GM19372 (cell line): Measurements from ENCODE around the gene CPEB3.

Experiments used
- ATAC-seq: cut with Tn5 transposase; IDR thresholded peaks from one replicate; pipeline ENCODE4 v1.9.1; 2021; ENCODE audit warnings: mild to moderate bottlenecking, low read depth, moderate library complexity; ENCODE audit not compliant: unreplicated experiment

The CPEB3 gene

DNA sequence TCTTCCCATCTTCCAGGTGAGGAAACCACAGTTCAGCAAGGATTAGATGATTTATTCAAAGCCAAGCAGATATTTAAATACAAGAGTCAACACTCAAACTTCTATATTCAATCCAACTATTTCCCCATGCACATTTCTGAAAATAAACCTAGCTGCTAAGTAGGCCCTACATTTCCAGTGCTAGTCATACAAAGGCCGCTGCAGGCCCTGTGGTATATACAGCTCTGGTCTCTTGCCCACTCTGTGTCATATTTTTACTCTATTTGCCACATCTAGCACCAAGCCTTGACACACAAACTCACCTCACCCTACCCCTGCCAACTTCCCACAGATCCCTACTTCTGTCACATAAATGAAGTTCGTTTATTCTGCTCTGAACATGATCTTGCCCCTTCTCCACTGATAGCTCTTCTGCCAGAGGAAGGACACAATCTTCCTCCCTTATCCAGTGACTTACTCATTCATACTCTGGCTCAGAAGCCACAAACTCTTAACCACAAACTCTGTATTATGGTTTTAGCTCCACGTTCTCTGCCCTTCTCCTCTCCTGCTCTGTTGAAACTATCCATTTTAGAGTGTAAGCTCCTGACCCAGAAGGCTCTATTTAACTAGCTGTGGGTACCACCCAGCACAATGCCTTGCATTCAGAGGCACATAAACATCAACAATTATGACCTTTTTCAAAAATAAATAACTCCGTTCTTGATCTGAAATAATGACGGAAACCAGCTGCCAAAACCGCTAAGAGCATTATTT, 180.7 kb downstream of the CPEB3 start:
- ATAC-seq = no peak

DNA sequence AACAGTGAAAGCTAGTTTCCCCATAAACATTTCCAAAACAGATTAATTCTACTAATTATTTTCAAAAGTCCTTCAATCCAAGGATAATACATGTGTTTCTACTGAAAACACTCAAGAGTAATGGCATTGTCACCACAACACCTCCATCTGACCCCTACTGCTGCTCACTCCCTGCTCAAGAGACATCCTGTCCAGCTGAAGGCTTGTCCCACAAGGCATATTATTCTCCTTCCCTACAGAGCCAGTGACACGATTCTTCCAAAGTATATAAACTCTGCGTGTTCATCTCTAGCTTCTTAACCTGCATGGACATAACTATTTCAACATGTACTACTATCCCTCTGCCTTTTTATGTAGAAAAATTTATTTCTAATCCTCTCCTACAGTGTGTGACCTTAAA, 182.1 kb downstream of the CPEB3 start:
- ATAC-seq = no peak

DNA sequence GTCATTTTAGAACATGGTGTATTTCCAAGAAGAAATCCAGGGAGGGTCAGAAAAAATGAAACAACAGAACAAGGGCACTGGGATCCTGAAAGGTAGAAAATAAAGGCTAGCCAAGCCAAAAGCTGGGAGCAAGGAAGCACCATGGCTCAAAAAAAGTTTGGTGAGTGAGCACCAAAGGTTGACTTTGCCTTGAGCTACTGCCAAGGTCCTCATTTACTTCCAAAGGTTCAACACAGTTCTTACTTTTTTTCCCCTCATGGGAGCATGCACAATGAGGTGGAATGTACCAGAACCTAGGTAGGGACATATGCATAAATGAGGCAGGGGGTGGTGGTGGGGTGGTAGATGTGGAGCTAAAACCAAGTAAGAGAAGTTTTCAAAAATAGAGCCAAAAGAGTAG, 182.8 kb downstream of the CPEB3 start:
- ATAC-seq = no peak

DNA sequence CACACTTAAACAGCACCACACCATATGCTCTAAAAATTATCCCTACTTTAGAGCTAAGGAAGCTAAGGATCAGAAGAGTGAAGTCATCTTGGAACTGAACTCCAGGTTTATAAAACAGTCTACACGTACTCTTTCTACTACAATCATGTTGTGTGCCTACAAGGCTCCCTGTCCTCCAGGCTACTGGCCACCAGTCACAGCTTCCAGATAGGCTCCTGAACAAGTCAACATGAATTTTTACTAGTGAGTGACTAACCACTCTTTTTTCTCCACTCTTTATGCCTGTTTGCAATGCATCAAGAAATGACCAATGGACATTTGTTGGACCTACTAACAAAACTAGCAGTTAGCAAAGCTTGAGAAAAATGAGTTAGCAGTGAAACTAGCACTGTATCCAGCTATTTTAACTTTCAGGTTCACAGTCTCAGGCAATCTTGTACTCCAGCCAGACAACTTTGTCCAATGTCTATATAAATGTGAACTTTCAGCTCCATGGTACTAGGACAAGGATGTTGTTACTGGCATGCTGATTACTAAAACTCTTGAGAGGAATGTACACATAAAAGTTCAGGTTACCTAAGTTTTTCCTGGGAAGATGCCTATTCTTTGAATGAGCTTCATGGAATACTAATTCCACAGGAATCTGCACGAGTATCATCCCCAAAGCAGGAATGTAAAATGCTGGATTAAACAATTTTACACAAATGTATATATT, 187.3 kb downstream of the CPEB3 start:
- no peak for ATAC-seq

DNA sequence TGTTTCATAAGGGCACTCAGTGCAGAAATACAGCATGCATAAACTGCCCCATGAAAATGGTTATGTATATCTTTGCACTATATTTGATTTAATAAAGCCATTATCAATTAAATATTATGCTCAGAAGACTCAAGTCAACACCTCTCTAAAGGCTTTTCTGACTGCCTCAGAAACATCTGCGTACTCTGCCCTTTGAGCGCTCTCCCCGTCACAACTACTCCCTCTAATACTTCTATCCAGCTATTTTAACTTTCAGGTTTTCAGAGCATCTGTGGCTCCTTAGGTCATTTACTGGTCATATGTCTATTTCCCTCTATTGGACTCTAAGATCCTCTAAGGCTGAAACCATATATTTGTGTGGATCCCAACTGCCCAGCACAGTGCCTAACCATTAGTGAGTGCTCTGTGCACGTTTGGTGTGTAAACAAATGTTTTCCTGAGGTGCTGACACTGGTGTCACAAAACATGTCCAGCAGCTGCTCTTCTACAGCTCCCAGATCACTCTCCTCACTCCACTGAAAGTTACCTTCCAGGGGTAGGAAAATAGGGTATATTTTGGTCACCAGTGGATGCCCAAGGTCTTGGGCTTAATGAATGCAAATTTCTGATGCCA, 188.2 kb downstream of the CPEB3 start:
- no peak for ATAC-seq

DNA sequence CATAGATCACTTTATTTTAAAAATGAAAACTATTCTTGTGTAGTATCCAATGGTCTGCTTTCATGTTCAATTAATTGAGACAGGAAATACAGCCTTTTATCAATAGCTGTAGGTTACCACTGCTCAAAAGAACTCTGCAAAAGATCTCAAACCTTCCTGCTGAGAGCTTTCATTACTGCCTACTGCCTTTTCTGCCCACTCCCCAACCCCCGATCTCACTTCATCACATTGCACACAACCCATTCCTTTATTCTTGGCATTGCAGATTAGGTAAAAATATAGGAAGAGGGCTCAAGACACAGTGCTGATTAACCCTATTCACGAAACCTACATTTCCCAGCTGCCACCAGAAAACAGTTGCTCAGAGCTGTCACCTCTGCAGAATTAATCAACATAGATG, 195.9 kb downstream of the CPEB3 start:
- ATAC-seq = no peak

DNA sequence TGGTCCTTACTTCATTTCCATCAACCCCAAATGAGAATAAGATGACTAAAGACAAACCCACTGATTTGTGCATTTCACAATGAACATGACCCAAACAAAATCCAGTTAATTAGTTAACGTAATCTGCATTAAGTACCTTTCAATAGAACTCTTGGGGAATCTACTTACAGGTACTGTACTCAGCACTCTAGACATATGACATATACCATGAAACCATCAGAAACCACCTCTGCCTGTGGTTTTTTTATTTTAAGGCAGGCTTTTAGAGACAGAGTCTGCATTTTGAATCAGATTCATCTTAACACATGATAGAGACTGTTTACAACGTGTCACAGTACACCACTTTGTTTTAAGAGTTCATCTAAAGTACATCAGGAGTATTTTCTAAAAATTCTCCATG, 198.9 kb downstream of the CPEB3 start:
- ATAC-seq = no peak

DNA sequence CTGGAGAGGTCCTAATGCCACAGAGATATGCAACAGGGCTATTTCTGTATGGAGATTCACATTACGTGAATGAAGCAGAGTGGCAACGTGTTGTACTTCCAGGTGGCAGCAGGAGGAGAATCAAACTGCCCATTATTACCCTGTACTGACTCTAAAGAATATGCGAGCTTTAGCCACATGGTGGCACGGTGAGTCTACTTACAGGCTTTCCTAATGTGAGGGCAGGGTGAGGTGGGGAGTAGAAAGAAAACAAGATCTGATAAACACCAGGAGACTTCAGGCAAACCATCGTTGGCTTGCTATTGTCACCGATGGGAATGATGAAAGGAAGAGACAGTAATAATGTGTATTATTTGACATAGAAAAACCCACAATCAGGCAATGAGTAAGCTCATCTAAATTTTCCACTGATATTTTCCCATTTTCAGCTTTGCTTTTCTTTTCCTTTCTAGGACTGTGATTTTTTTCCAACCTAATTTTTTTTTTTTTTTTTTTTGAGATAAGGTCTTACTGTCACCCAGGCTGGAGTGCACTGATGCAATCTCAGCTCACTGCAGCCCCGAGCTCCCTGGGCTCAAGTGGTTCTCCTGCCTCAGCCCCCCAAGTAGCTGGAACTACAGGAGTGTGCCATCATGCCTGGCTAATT, 203.0 kb downstream of the CPEB3 start:
- ATAC-seq = peak; percentile 94

DNA sequence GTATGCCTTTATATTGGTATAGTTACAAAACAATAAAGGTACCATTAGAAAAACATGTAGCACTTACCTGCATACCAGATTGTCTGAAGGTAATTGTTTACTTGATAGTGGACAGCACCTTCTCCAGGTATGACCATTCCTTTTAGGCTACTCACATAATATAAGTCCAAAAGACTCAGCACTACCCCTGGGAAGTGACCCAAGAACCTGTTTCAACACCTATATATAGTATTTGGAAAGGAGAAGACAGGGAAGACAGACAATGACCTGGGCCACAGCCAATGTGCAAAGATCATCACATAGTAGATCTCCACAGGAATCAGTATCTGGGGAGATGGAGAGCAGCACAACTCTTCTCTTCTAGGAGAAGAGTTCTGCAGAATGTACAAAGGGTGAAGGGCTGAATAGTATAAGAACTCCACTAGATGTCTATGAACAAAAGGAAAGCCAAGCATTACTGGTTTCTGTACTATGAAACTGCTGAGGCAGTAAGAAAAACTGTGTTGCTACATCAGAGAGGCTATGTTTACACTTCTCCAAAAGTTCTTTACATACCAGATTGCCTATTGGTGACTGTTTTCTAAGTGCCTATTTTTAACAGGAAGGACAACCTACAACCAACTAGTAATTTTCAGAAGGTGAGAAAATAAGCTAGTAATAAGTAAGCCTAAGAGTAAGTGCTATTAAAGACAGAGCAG, 208.1 kb downstream of the CPEB3 start:
- no peak for ATAC-seq

DNA sequence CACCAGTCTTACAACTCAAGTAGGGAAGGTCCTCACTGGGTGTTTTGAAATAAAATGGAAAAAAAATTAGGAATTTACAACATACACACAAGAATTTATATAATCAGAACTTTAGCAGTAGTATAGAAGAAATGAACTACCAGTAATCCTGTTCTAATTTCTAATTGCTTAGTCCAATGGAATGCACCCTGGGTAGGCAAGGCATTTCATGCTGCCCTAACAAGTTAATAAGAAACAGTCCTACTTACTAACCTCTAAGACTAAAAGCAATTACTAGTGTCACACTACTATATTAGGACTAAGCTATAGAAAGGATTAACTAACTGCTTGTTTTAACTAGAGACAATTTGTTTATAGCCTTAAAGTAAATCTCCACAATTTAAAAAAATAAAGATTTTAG, 209.2 kb downstream of the CPEB3 start:
- ATAC-seq = no peak

DNA sequence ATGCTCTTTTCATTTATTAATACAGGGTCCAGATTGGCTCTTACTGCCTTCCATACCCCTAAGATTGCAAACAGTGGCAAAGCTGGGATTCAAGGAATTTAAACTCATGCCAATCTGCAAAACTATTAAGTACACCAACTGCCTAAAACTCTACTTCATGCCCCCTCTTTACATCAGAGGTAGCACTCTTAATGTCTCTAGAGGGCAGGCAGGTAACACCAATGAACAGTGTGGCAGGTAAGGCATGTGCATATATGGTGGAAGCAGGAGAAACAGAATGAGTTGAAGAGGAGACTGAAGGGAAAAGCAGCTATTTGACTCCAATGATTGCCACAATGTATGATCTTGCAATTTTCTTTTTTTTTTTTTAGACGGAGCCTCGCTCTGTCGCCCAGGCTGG, 210.6 kb downstream of the CPEB3 start:
- no peak for ATAC-seq

DNA sequence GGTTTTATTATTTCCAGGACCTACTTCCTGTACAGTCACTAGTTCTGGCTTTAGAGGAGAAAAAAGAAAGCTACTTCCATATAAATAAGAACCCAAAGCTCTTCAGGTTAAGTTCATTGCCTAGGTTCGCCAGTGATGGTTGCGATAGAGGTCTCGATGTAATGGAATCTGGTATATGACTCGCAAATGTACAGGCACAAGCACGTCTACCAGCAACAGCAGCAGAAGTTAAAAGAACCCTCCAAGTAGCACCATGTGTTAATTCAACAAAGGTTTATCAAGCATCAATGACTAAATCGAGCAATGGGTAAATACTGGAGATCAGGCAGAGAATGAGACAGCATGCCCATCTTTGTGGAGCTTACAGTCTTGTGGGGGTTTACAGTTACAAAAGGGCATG, 211.9 kb downstream of the CPEB3 start:
- ATAC-seq = no peak

DNA sequence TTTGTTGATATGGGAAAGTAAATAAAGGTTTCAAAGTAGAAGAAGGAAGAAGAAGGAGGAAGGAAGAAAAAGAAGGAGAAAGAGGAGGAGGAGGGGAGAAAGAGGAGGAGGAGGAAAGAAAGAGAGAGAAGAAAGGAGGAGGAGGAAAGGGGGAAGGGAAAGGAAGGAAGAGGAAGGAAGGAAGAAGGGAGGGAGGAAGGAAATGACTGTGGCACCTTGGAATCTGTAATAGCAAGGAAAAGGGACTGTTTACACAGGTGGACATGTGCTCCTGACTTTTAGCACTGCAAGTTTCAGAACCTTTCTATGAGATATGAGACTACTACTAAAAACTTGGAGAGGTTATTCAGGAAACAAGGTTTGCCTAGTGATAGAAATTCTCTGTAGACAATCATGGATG, 214.2 kb downstream of the CPEB3 start:
- no peak for ATAC-seq

DNA sequence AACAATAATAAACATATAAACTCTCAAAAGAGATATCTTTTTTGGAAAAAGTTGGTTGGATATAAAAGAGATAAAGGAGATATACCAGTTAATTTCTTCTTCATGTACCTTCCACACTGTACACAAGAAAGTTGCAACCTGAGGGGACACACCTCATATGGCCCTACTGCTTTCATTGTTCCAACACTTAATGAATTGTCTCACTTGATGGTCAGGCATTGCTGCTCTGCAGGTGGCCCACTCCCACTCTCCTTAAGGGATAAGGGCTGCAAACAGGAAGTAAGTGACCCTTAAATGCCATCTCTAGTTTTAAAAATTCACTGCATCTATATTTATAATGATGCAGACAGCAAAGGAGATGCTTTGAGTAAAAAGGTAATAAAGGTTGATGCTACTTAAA, 215.0 kb downstream of the CPEB3 start:
- ATAC-seq = no peak

DNA sequence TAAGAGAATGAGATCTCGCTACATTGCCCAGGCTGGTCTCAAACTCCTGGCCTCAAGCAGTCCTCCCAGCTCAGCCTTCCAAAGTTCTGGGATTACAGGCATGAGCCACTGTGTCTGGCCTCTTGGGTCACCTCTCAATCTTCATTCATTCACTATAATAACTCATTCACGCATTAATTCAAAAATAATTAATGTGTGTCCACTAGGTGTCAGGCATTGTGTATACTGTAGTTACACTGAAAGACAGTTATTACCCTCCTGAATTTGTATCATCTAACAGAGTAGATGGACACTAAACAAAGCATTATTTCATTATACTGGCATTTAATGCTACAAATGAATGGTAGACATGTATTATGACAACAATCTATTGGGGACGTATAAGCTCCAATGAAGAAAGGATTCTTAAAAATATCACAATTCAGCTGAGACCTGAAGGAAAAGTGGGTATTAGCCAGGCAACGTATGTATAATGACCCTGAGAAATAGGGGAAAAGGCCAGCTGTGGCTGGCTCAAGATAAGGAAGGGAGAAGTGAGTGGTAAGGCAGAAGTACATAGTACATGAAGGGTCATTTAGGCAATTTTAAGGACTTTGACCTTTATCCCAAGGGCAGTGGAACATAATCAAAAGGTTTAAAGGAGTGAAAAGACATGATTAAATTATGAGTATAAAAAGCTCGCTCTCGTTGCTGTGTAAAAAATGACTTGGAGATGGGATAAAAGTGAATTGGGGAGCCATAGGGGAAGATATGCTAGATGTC, 216.6 kb downstream of the CPEB3 start:
- no peak for ATAC-seq

DNA sequence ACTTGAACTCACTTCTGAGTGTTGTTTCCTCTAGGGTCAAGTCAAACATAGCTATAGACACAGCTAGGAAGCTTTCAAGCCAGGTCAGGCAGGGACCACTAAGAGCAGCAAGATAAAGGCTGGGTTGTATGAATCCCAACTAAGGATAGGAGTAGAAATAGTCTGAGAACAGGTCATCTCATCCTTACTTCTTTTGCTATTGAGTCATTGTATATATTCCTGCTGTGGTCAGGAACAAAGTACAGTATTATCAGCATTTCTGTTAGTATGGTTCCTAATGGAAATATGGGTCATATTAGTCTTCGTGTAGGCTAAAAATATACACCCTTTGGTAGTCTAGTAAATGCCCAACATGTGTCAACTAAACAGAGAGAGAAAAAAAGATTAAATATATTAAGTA, 222.0 kb downstream of the CPEB3 start:
- no peak for ATAC-seq

DNA sequence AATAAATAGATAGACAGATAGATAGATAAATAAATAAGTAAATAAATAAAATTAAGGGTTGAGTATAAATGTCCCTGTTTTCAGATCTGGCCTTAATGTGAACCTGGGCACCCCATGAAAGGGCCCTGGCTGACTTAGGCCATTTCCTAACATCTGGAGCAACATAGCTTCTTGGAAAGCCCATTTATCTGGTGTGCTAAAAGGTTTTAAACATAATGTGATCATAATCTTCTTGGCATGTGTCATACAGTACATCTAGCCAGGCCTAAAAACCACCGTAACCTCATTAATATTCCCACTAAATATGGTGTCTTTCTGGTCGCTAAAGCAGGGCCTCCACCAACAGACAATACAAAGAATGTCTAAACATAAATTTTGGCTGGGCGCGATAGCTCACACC, 224.5 kb downstream of the CPEB3 start:
- no peak for ATAC-seq

DNA sequence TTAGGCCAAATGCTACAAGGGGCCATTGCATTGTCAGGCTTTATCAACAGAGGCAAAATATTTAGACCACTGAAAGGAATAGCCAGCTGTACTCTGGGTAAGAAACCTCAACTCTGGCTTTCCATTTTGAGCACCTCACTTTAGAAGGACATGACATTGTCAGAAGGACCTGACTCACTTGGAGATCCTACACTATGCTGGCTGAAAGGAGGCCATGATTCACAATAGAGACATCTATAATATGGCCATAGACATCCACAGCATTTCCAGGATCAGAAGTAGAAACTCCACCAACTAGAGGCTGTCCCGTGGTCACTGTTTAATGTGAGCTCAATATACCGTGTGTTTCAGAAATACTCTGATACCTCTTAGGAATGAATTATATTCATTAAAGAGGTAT, 226.4 kb downstream of the CPEB3 start:
- no peak for ATAC-seq

DNA sequence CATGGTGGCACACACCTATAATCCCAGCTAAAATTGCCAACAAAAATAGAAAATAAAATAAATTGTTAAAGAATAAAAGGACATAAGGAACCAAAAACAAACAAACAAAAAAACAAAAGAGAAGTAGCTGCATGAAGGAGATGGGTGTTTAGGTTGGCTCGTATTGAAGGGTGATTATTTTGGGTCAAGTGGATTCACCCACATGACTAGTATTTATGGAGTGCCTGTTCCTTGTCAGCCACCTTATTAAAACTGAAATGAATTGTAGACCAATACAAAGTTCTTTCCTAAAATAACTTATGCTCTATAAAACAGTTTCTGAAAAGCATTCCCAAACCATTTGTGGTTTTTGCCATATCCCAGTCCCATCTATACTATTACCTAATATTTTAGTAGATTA, 228.6 kb downstream of the CPEB3 start:
- ATAC-seq = no peak

DNA sequence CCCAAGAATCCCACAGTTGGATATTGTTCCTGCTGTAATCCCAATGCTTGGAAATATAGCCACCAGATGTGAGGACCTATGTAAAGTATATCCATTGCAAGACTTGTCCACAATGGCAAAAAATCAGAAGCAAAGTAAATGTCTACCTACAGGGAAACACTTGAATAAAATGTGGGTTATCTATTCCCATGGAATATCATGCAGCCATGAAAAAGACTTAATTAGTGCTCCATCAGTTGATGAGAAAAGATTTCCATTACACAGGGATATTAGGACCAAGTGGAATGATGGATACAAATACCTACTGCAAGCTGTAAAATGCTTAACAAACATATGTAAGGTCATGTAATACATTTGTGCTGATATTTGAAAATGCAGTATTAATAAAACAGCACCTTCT, 236.1 kb downstream of the CPEB3 start:
- ATAC-seq = no peak
